ENCODE results near the gene RNF212B. TPM values are rescaled to one million over a fixed set of nuclear protein-coding genes. Genes with fewer than 3 reads are reported as not detected.

The RNF212B gene
- total and polyA plus RNA-seq, 2 donors (not counting 3 experiments of a cell fraction or from before 2014, with no cell fraction given) = not detected

- H3K27me3 ChIP-seq (ENCODE audit: control insufficient read depth in 2 of 2, insufficient read depth in 2 of 2, low read length in 2 of 2) = peaks cover 2 to 7% of the 10 kb centered on the region in 2 experiments
- no peak overlapping the region for H3K4me2 ChIP-seq (ENCODE audit: insufficient read depth, low read length)
- H3K9me3 ChIP-seq (replicated peaks; ENCODE audit: control insufficient read depth, insufficient read depth, low read length) = no peaks in the 10 kb centered on the region
- no peaks in the 10 kb centered on the region for H3K9me1 ChIP-seq (replicated peaks; ENCODE audit: control insufficient read depth, extremely low read depth, insufficient read depth, low read length)
- dilution Hi-C loops (cut with MboI; ENCODE audit: extremely low pct_ligation_motif_present, low sequenced_read_pairs) = no loop called here
- no peaks in the 10 kb centered on the region for H4K20me1 ChIP-seq (replicated peaks; ENCODE audit: control insufficient read depth, extremely low read depth, insufficient read depth, low read length)
- BruUV-seq (replicated peaks) = no TSS peak
- H3K9ac ChIP-seq (replicated peaks; ENCODE audit: extremely low read depth, insufficient read depth, low read length) = no peak overlapping the region
- no peak overlapping the region for H3K4me3 ChIP-seq (replicated peaks in 1 of 3; ENCODE audit: insufficient read depth in 1 of 3, low read depth in 1 of 3, low read length in 3 of 3)
- intact Hi-C loops (cut with micrococcal nuclease) = no loop called here
- no peak for FAIRE-seq
- H3K79me2 ChIP-seq (ENCODE audit: control insufficient read depth, insufficient read depth, low read length) = no peaks in the 10 kb centered on the region
- no peak overlapping the region for H2AFZ ChIP-seq (ENCODE audit: low read depth, low read length)
- no peak overlapping the region for H3K27ac ChIP-seq (ENCODE audit: insufficient read depth, low read depth, low read length)
- ChIA-PET CTCF (interaction anchor here (1.5 to 1.8 kb wide), 6 partner anchors 24 to 149 kb away, joined by 3 to 7 read pairs (median 4); partner anchors contain the start of genes PABPN1 and RNF212B), POLR2A (no interaction called here)
- H3K36me3 ChIP-seq (ENCODE audit: control insufficient read depth in 2 of 2, extremely low read depth in 1 of 2, insufficient read depth in 2 of 2, low read length in 2 of 2) = no peaks in the 10 kb centered on the region
- no peaks in the 10 kb centered on the region for H3K4me1 ChIP-seq (ENCODE audit: control insufficient read depth, extremely low read depth, insufficient read depth, low read length)
- TF ChIP-seq EZH2 (IDR thresholded peaks at IDR 0.05; ENCODE audit: borderline replicate concordance, low read depth, low read length, severe bottlenecking) (no peak), MYC (IDR thresholded peaks at IDR 0.05; ENCODE audit: low read depth, low read length) (no peak), POLR2AphosphoS5 (IDR thresholded peaks at IDR 0.05; ENCODE audit: insufficient read depth, low read depth, low read length) (no peak), JUN (IDR thresholded peaks at IDR 0.05; ENCODE audit: borderline replicate concordance, insufficient read depth, insufficient read length, low read depth) (no peak), GATA2 (IDR thresholded peaks at IDR 0.05; ENCODE audit: insufficient read depth, insufficient read length, low read depth, low read length) (no peak)
- no peak for DNase-seq (ENCODE audit: low read depth, low spot score)
Observed at GRCh38 chr14:23269193-23269592, 31.5 kb downstream of the RNF212B start.

DNA sequence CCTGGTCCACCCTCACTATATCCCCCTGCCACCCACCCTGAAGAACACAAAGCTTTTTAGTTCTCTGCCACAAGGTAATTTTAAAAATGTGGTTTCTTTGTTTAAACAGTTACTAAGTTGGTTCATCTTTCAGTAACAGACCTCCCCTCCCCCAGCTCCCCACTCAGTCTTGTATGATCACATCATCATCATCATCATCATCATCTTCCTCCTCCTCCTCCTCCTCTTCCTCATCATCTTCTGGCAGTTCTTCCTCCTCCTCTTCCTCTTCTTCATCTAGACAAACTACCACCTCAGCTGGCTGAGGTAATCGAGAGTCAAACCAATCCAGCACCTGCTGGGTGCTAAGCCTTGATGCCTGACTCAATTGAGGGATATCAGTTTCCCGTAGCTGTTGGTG is 37.7 kb downstream of the RNF212B start:
- Histone ChIP-seq H3K27me3 (ENCODE audit: control insufficient read depth in 2 of 2, insufficient read depth in 2 of 2, low read length in 2 of 2) (no peaks in the 10 kb centered on the region), H3K9me1 (replicated peaks; ENCODE audit: control insufficient read depth, extremely low read depth, insufficient read depth, low read length) (no peaks in the 10 kb centered on the region), H3K4me3 (replicated peaks in 1 of 3; ENCODE audit: insufficient read depth in 1 of 3, low read depth in 1 of 3, low read length in 3 of 3) (no peak overlapping the region), H2AFZ (ENCODE audit: low read depth, low read length) (no peak overlapping the region), H3K4me2 (ENCODE audit: insufficient read depth, low read length) (no peak overlapping the region), H3K4me1 (ENCODE audit: control insufficient read depth, extremely low read depth, insufficient read depth, low read length) (no peaks in the 10 kb centered on the region), H3K9me3 (replicated peaks; ENCODE audit: control insufficient read depth, insufficient read depth, low read length) (no peaks in the 10 kb centered on the region), H3K79me2 (ENCODE audit: control insufficient read depth, insufficient read depth, low read length) (no peaks in the 10 kb centered on the region), H3K36me3 (ENCODE audit: control insufficient read depth in 2 of 2, extremely low read depth in 1 of 2, insufficient read depth in 2 of 2, low read length in 2 of 2) (peaks cover 0 to 7% of the 10 kb centered on the region in 2 experiments), H3K27ac (ENCODE audit: insufficient read depth, low read depth, low read length) (no peak overlapping the region), H3K9ac (replicated peaks; ENCODE audit: extremely low read depth, insufficient read depth, low read length) (no peak overlapping the region), H4K20me1 (replicated peaks; ENCODE audit: control insufficient read depth, extremely low read depth, insufficient read depth, low read length) (no peaks in the 10 kb centered on the region)
- dilution Hi-C loops (cut with MboI; ENCODE audit: extremely low pct_ligation_motif_present, low sequenced_read_pairs) (no loop called here), intact Hi-C loops (cut with micrococcal nuclease) (no loop called here)
- TF ChIP-seq JUN (IDR thresholded peaks at IDR 0.05; ENCODE audit: borderline replicate concordance, insufficient read depth, insufficient read length, low read depth) (no peak), FOS (IDR thresholded peaks at IDR 0.05; ENCODE audit: borderline replicate concordance, insufficient read depth, low read length) (no peak), POLR2AphosphoS5 (IDR thresholded peaks at IDR 0.05; ENCODE audit: insufficient read depth, low read depth, low read length) (no peak), GATA2 (IDR thresholded peaks at IDR 0.05; ENCODE audit: insufficient read depth, insufficient read length, low read depth, low read length) (no peak), EZH2 (IDR thresholded peaks at IDR 0.05; ENCODE audit: borderline replicate concordance, low read depth, low read length, severe bottlenecking) (no peak), MAX (IDR thresholded peaks at IDR 0.05; ENCODE audit: insufficient read depth, insufficient read length) (no peak), MYC (IDR thresholded peaks at IDR 0.05; ENCODE audit: low read depth, low read length) (no peak), POLR2A (IDR thresholded peaks at IDR 0.05; ENCODE audit: low read depth, low read length) (no peak)
- TF ChIP-seq, protein P1, sequence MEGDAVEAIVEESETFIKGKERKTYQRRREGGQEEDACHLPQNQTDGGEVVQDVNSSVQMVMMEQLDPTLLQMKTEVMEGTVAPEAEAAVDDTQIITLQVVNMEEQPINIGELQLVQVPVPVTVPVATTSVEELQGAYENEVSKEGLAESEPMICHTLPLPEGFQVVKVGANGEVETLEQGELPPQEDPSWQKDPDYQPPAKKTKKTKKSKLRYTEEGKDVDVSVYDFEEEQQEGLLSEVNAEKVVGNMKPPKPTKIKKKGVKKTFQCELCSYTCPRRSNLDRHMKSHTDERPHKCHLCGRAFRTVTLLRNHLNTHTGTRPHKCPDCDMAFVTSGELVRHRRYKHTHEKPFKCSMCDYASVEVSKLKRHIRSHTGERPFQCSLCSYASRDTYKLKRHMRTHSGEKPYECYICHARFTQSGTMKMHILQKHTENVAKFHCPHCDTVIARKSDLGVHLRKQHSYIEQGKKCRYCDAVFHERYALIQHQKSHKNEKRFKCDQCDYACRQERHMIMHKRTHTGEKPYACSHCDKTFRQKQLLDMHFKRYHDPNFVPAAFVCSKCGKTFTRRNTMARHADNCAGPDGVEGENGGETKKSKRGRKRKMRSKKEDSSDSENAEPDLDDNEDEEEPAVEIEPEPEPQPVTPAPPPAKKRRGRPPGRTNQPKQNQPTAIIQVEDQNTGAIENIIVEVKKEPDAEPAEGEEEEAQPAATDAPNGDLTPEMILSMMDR (IDR thresholded peaks at IDR 0.05; ENCODE audit: extremely low read depth in 1 of 2, insufficient read depth in 1 of 2, low read depth in 1 of 2, low read length in 2 of 2) = no peak
- no TSS peak for BruUV-seq (replicated peaks)
- DNase-seq (ENCODE audit: low read depth, low spot score) (no peak), FAIRE-seq (no peak)
- POLR2A ChIA-PET = no interaction called here
- CTCF ChIA-PET = no interaction called here

Measured in endothelial cell of umbilical vein (primary cell).